GM23338 (cell line): Measurements from ENCODE around the gene GPR179.

Source experiments
- CREB1 ChIP-seq: fragments of 250-450 bp; sonication (Bioruptor Pico); IDR thresholded peaks from 2 replicates; pipeline ENCODE4 v1.5.0; 2020; ENCODE audit warnings: low read depth, mild to moderate bottlenecking, moderate library complexity
- EZH2 ChIP-seq: fragments of 200-600 bp; sonication (generic); IDR thresholded peaks from one replicate; pipeline ENCODE4 v1.8.0; 2017; ENCODE audit warnings: antibody characterized with exemption, mild to moderate bottlenecking, low read depth; ENCODE audit not compliant: unreplicated experiment
- EZH2phosphoT487 ChIP-seq: fragments of 200-600 bp; sonication (generic); IDR thresholded peaks from one replicate; pipeline ENCODE4 v1.8.1; 2018; ENCODE audit warnings: antibody characterized with exemption; ENCODE audit not compliant: unreplicated experiment
- JUNB ChIP-seq: IDR thresholded peaks from one replicate; pipeline ENCODE4 v1.6.1; 2016; ENCODE audit warnings: antibody characterized with exemption; ENCODE audit not compliant: unreplicated experiment
- NANOG ChIP-seq: IDR thresholded peaks from 2 replicates; pipeline ENCODE4 v1.6.1; 2016; ENCODE audit warnings: antibody characterized with exemption, borderline replicate concordance
- POLR2AphosphoS5 ChIP-seq: IDR thresholded peaks from 2 replicates; pipeline ENCODE4 v1.6.1; 2016; ENCODE audit warnings: antibody characterized with exemption, low read depth
- REST ChIP-seq: IDR thresholded peaks from one replicate; pipeline ENCODE4 v1.6.1; 2018; ENCODE audit warnings: antibody characterized with exemption; ENCODE audit not compliant: unreplicated experiment
- STAT1 ChIP-seq: IDR thresholded peaks from one replicate; pipeline ENCODE4 v1.6.1; 2016; ENCODE audit warnings: antibody characterized with exemption; ENCODE audit not compliant: unreplicated experiment
- ZNF114 ChIP-seq: fragments of 250-450 bp; sonication (Bioruptor Pico); IDR thresholded peaks from 2 replicates; pipeline ENCODE4 v1.5.0; 2020; ENCODE audit warnings: mild to moderate bottlenecking, moderate library complexity
- ZNF331 ChIP-seq: fragments of 250-450 bp; sonication (Bioruptor Pico); IDR thresholded peaks from 2 replicates; pipeline ENCODE4 v1.5.0; 2020; ENCODE audit warnings: low read depth, mild to moderate bottlenecking, moderate library complexity
- ZNF462 ChIP-seq: fragments of 250-450 bp; sonication (Bioruptor Pico); IDR thresholded peaks from 2 replicates; pipeline ENCODE4 v1.5.0; 2020; ENCODE audit warnings: mild to moderate bottlenecking, moderate library complexity
- TF ChIP-seq, protein P1 (sequence below), 2 experiments: fragments of 200-600 bp in 1 of 2; sonication (generic) in 1 of 2; conservative IDR thresholded peaks; 2 replicates each; pipeline versions ENCODE4 v1.5.1 to v1.6.1; 2016 to 2017; ENCODE audit warnings: antibody characterized with exemption in 2 of 2, low read depth in 2 of 2, mild to moderate bottlenecking in 2 of 2, moderate library complexity in 1 of 2
- TF ChIP-seq, protein P2 (sequence below): IDR thresholded peaks from 2 replicates; pipeline ENCODE4 v1.6.1; 2016; ENCODE audit warnings: antibody characterized with exemption

DNA sequence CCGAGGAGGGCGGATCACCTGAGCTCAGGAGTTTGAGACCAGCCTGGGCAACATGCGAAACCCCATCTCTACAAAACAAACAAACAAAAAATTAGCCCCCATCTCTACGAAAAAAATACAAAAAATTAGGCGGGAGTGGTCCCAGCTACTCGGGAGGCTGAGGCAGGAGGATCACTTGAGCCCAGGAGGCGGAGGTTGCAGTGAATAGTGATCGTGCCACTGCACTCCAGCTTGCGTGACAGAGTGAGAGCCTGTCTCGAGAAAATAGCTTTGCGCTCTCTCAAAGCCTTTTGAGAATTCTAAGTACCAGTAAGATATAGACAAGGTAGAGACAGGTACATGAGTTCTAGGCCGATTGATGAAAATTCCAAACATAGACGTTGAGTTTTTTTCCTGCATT is 9.9 kb upstream of the GPR179 start:
- TF ChIP-seq, protein P1, sequence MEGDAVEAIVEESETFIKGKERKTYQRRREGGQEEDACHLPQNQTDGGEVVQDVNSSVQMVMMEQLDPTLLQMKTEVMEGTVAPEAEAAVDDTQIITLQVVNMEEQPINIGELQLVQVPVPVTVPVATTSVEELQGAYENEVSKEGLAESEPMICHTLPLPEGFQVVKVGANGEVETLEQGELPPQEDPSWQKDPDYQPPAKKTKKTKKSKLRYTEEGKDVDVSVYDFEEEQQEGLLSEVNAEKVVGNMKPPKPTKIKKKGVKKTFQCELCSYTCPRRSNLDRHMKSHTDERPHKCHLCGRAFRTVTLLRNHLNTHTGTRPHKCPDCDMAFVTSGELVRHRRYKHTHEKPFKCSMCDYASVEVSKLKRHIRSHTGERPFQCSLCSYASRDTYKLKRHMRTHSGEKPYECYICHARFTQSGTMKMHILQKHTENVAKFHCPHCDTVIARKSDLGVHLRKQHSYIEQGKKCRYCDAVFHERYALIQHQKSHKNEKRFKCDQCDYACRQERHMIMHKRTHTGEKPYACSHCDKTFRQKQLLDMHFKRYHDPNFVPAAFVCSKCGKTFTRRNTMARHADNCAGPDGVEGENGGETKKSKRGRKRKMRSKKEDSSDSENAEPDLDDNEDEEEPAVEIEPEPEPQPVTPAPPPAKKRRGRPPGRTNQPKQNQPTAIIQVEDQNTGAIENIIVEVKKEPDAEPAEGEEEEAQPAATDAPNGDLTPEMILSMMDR (conservative IDR thresholded peaks at IDR 0.05; ENCODE audit: low read depth in 2 of 2): no peak
- no peak for TF ChIP-seq REST
- no peak for TF ChIP-seq POLR2AphosphoS5
- no peak for TF ChIP-seq EZH2phosphoT487
- TF ChIP-seq EZH2: no peak
- no peak for TF ChIP-seq CREB1 (CRISPR knock-in tag)
- TF ChIP-seq, protein P2, sequence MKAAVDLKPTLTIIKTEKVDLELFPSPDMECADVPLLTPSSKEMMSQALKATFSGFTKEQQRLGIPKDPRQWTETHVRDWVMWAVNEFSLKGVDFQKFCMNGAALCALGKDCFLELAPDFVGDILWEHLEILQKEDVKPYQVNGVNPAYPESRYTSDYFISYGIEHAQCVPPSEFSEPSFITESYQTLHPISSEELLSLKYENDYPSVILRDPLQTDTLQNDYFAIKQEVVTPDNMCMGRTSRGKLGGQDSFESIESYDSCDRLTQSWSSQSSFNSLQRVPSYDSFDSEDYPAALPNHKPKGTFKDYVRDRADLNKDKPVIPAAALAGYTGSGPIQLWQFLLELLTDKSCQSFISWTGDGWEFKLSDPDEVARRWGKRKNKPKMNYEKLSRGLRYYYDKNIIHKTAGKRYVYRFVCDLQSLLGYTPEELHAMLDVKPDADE: no peak
- TF ChIP-seq ZNF114 (CRISPR knock-in tag): no peak
- TF ChIP-seq NANOG: no peak
- no peak for TF ChIP-seq JUNB
- TF ChIP-seq STAT1: no peak
- no peak for TF ChIP-seq ZNF331
- no peak for TF ChIP-seq ZNF462 (CRISPR knock-in tag)
